Activated CD8-positive, alpha-beta memory T cell treated with anti-CD3 and anti-CD28 coated beads for 4 hours (primary cell): ENCODE measurements around the gene FRMD1.

Experiments
- DNase-seq, 2 donors: peaks; one replicate each; pipeline ENCODE4 v3.0.0-alpha.2; 2020; ENCODE audit warnings: low read depth in 2 of 2

Gene FRMD1

DNA sequence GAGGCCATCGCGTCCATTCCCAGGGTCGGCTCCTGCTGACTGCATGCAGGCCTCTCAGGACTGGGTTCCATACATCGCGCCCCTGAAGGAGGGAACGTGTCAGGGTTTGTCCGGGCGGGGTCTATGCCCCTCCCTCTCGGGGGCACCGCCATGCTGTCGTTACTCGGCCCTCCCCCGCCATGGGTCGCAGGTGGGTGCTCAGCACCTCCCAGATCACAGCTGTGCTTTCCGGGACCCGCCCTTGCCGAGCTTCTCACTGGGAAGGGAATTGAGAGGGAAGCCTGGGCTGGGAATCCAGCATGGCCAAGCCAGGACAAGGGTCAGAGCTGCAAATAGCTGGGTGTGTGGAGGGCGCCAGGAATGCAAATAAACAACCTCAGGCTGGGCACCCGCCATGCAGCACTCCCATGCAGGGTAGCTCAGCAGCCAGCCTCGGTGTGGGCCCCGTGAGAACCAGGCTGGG, at the start of gene FRMD1:
FRMD1 (minus strand) TSS at position 270 of the 463 bp plus-strand sequence; CDS start at position 152, 118 bp downstream.
- no peak for DNase-seq

DNA sequence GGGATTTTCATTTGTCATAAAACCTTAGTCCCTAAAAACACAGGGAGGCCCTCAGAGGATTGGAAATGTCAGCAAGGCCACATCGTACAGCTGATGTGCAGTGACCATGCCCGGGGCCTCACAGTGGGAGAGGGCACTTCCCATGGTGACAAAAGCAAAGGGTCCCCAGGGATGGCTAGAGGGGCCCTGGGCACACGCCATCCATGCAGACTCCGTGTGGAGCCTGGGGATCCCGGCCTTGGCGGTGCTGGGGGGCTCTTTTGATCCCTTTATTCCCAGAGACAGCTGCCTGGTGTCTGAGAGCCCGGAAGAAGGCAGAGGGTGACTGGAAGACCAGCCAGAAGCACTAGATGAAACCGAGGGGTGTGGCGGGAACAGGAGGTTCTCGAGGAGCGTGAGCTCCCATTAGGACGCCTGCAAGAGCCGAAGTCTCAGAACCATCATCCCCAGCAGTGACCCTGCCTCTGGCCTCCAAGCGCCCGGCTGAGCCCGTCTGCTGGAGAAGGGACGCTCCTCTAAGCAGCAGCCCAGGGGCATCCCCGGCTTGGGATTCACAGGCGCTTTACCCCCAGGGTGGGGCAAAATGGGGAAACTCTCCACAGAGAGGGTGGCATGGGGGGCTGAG, 49.1 kb upstream of the FRMD1 start:
- no peak for DNase-seq

GRCh38 chr6:168127384-168127868, 48.4 kb upstream of the FRMD1 start:
- no peak for DNase-seq

DNA sequence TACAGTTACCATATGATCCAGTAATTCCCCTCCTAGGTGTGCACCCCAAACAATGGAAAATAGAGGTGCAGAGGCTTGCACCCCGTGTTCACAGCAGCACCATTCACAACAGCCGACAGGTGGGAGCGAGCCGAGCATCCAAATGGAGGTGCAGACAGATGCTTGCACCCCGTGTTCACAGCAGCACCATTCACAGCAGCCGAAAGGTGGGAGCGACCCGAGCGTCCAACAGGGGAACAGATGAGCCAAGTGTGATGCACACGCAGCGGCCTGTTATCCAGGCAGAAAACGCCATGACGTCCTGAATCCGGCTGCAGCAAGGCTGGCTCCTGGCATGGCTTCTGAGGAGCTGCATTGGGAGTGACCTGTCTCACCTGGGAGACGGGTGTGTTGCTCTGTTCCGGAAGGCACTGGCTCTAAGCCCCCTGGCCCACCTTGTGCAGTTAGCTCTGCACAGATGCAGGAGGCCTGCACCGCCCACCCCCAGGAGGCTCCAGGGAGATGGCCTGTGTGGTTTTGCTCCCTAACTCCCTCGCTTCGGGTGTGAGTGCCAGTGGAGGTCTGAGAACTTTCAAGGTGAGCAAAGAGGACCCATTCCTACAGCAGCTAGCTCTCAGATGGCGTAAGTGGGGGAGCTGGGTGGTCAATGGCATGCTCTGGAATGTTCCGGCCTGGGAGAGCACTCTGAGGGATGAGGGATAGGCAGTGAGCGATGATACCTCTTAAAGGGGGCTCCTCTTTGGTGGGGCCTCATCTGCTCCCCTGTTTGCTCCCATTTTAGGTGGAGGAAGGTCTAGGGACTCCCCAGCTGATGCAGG, 47.8 kb upstream of the FRMD1 start:
- DNase-seq: no peak

GRCh38 chr6:168125429-168126001, 46.5 kb upstream of the FRMD1 start:
- no peak for DNase-seq

DNA sequence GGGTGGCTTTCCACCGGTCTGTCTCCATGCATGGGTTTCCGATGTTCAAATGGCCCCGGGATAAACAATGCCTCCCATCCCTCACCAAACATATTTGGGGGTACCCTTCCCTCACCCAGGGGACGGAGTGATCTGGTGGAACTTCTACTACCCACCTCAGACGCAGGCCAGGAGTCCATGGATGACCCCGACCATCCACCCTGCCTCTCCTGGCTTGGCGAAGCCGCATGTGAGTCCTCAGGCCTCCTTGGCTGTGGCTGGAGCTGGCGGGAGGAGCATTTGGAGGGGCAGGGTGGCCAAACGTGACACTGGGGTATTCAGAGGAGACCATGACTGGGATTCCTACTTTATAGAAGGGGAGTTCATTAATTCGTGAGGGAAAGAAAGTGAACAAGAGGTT, 45.9 kb upstream of the FRMD1 start:
- no peak for DNase-seq

- DNase-seq: no peak
These were observed 45.1 kb upstream of the FRMD1 start for GRCh38 chr6:168124158-168124557.

DNA sequence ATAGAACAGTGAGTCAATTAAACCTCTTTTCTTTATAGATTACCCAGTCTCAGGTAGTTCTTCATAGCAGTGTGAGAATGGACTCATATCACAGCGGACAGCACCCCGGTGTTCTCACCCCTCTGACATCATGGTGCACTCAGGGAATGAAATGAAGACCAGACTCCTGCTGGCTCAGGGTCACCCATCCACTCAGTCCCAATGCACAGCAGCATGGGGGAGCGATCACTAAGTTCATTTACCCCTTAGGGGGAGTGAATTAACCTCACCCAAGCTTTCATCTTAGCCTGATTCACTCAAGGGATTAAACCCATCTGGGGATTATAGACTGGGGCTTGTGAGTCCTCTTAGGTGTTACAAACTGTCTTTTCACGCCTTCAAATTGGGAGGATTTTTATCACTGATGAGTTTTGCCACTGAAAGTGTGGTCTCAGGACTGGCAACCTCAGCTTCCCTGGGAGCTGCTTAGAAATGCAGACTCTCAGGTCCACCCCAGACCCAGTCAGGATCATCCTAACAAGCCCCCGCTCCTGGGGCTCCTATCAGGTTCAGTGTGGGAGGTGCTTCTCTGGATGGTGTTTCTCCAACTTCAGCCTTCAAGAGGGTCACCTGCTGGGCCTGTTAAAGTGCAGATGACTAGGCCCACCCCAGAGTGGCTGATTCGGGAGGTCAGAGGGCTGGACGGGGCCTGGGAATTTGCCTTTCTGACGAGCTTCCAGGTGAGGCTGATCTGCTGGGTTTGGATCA, 44.3 kb upstream of the FRMD1 start:
- DNase-seq: no peak

DNA sequence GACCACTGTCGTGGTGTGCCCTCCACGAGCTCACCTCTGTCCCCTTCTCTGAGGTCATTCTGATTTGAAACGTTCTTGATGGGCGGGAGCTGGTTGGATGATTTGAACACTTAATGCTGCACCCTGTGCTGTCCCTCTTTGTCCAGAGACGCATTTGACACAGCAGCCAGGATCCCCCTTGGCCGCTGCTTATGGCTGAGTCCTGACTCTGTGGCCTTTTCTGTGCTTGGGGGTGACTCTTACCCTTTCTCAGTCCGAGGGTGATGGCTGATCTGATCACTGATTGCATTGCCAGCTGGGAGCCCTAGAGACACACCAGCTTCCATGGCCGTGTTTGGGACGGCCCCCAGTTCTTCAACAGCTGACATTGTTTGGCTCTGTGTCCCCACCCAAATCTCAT, 43.5 kb upstream of the FRMD1 start:
- DNase-seq: no peak

DNA sequence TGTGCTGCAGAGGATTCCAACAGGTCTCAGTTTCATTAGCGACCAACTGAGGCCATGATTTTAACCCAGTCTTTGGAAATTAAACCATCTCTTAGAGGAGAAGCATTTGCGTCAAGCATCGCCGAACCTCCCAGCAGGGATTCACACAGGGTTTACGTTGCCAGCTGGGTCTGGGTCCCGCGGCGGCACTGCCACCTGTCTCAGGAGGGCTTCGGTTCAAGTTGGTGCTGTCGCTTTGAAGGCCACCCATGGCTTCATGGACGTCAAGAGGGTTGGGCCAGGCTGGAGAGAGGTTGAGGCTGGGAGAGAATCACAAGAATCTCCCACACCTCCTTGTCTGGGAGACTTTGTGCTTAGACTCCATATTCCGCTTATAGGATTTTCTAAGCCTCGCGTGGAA, 43.0 kb upstream of the FRMD1 start:
- no peak for DNase-seq

DNA sequence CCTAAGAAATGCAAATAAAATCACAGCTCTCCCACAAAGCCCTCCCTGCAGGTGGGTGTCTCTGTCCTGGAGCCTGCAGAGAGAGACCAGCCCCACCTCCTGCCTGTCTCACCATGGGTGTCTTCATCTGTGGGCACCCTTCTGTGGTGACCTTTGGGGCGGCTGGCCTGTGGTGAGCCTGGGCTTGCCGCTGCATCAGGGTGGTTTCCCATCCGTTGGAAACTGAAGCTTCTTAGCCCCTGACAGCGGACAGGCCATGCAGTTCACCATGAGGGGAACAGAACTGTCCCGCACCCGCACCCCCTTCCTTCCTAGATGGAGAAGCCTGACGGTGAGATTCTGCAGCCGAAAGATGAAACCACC, 42.3 kb upstream of the FRMD1 start:
- no peak for DNase-seq

DNA sequence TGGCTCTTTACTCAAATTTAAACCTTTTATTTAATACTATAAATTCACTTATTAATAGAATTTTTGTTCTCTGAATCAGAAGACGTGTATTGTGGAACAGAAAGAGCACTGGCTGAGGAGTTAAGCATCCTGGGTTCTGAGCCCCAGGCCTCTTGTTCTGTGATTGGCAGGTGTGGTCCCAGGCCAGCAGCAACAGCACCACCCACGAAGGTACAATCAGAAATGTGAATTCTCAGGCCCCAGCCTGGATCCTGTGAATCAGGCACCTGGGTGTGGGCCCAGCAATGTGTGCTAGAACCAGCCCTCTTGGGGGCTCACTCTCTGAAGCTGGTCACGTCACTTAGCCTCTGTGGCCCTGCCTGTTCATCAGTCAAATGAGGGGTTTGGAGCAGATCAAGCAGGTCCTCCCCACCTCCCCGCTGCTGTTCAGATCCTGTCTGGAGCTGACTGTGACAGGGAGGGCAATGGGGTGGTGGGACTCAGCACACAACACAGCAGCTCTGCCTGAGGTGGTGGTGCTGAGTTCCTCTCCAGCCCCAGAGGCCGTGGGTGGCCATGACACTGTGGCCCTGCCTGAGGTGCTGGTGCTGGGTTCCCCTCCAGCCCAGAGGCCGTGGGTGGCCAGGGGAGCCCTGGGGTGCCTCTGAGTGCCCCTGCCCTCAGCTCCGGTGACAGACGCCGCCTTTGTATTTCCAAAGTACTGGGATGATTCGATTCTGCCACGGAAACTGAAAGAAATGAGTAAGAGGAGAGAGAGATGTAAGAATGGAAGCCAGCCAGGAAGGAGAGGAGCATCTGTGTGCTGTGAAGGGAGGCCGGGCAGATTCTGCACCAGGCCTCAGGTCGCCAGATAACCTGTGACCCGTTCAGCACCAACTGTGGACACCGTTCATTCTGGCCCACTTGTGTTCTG, 41.6 kb upstream of the FRMD1 start:
- DNase-seq: no peak

GRCh38 chr6:168119539-168119938, 40.5 kb upstream of the FRMD1 start:
- DNase-seq: no peak

- no peak for DNase-seq
These were observed 39.9 kb upstream of the FRMD1 start for GRCh38 chr6:168118935-168119334.

DNA sequence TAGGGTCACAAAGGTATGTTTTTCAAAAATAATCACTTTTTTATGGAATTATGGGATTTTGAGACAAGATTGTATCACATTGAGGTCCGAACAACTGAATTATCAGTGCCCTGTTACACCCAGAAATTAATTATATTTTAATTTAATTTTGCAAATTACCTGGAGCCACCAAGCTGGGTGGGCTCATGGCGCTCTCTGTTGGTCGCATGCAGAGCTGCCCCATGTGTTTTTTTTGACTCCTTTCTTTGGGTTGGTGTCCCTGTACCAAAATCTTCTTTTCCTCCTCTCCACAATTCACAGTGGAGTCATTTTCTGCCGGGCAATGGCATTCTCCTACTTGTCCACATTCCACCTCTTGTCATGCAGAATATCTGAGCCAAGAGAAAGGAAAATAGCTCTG, 38.9 kb upstream of the FRMD1 start:
- DNase-seq: no peak

- no peak for DNase-seq
These were observed 38.2 kb upstream of the FRMD1 start for GRCh38 chr6:168116975-168117899.

DNA sequence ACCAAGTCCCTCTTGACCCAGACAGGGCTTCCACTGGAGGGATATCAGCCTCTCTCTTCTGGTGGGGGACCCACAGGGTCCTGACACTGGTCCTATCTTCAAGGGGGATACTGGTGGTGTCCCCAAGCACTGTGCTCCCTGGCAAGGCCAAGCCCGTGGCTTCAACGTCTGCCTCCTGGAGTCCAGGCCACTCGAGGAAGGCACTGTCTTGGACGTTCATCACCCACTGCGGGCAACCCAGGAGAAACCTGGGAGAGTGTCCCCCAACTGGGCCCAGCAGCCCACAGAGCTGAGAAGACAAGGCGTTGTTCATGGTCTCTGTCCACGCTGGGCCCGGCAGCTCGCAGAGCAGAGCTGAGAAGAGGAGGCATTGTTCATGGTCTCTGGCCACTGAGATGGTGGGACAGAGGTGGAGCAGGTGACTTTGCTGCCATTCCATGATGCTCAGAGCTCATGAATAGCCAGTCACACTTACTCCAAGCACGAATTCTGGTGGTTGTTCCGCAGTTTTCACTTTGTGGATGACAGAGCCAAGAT, 37.5 kb upstream of the FRMD1 start:
- no peak for DNase-seq

DNA sequence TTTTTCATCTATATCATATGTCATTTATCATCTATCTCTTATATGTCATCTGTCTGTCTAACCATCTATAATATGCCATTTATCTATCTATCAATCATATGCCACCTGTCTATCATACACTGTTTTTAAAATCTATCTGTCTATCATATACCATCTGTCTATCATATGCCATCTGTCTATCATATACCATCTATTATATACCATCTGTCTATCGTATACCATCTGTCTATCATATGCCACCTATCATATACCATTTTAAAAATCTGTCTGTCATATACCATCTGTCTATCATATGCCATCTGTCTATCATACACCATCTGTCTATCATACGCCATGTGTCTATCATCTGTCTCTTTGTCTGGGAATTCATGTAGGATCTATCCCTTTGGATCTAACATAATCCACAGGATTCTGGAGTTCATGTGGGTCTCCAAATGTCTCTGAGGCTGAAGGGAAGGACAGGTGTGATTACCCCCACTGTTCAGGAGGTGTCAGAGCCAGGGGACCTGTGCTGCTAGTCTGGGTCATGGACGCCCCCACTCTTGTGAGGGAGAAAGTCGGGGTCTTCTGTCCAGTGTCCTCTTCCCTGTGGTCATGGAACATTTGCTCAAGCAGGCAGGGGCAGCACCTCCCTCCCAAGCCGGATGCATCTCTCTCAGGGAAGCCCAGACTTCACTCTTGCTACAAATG, 36.9 kb upstream of the FRMD1 start:
- no peak for DNase-seq

GRCh38 chr6:168113226-168113625, 34.2 kb upstream of the FRMD1 start:
- no peak for DNase-seq
